ENCODE data around the gene KCNQ1.

Gene KCNQ1

GRCh38 chr11:2517016-2517385, 72.2 kb downstream of the KCNQ1 start:
- Histone ChIP-seq H3K36me3 (ENCODE audit: insufficient read depth, low read length) (no peaks in the 10 kb centered on the region), H3K4me2 (ENCODE audit: insufficient read depth, low read length) (no peak overlapping the region), H4K20me1 (ENCODE audit: insufficient read depth, low read length) (no peaks in the 10 kb centered on the region), H3K9me3 (ENCODE audit: insufficient read depth, low read length, severe bottlenecking) (no peaks in the 10 kb centered on the region), H3K27ac (ENCODE audit: low read length) (no peak overlapping the region), H3K4me3 (ENCODE audit: low read depth in 1 of 2, low read length in 2 of 2) (no peak overlapping the region), H2AFZ (ENCODE audit: low read depth, low read length) (no peak overlapping the region), H3K27me3 (ENCODE audit: insufficient read depth, low read length, poor library complexity) (no peaks in the 10 kb centered on the region), H3K4me1 (ENCODE audit: insufficient read depth, low read length) (no peaks in the 10 kb centered on the region), H3K79me2 (ENCODE audit: insufficient read depth, low read length) (no peaks in the 10 kb centered on the region), H3K9ac (ENCODE audit: low read depth, low read length) (no peak overlapping the region)
- TF ChIP-seq CTCF (IDR thresholded peaks at IDR 0.05; ENCODE audit: borderline replicate concordance, extremely low read depth, low read length, poor library complexity, severe bottlenecking) (no peak), EZH2 (IDR thresholded peaks at IDR 0.05; ENCODE audit: borderline replicate concordance, low read depth, low read length, severe bottlenecking) (no peak)
- DNase-seq = no peak
- ATAC-seq (ENCODE audit: insufficient read depth, low read depth) = no peak

- no peak for ATAC-seq (ENCODE audit: insufficient read depth, low read depth)
- no peak overlapping the region for H2AFZ ChIP-seq (ENCODE audit: low read depth, low read length)
- H3K27me3 ChIP-seq (ENCODE audit: insufficient read depth, low read length, poor library complexity) = no peaks in the 10 kb centered on the region
- no peaks in the 10 kb centered on the region for H3K36me3 ChIP-seq (ENCODE audit: insufficient read depth, low read length)
- TF ChIP-seq EZH2 (IDR thresholded peaks at IDR 0.05; ENCODE audit: borderline replicate concordance, low read depth, low read length, severe bottlenecking) (no peak), CTCF (IDR thresholded peaks at IDR 0.05; ENCODE audit: borderline replicate concordance, extremely low read depth, low read length, poor library complexity, severe bottlenecking) (no peak)
- H3K4me1 ChIP-seq (ENCODE audit: insufficient read depth, low read length) = no peaks in the 10 kb centered on the region
- H3K79me2 ChIP-seq (ENCODE audit: insufficient read depth, low read length) = no peaks in the 10 kb centered on the region
- no peaks in the 10 kb centered on the region for H3K9me3 ChIP-seq (ENCODE audit: insufficient read depth, low read length, severe bottlenecking)
- H3K9ac ChIP-seq (ENCODE audit: low read depth, low read length) = no peak overlapping the region
- no peak overlapping the region for H3K27ac ChIP-seq (ENCODE audit: low read length)
- H4K20me1 ChIP-seq (ENCODE audit: insufficient read depth, low read length) = no peaks in the 10 kb centered on the region
- H3K4me3 ChIP-seq (ENCODE audit: low read depth in 1 of 2, low read length in 2 of 2) = no peak overlapping the region
- no peak for DNase-seq
- no peak overlapping the region for H3K4me2 ChIP-seq (ENCODE audit: insufficient read depth, low read length)
Observed at GRCh38 chr11:2517386-2518064, 72.7 kb downstream of the KCNQ1 start.

GRCh38 chr11:2518111-2518982, 73.5 kb downstream of the KCNQ1 start:
- Histone ChIP-seq H3K27ac (ENCODE audit: low read length) (no peak overlapping the region), H3K36me3 (ENCODE audit: insufficient read depth, low read length) (no peaks in the 10 kb centered on the region), H3K27me3 (ENCODE audit: insufficient read depth, low read length, poor library complexity) (no peaks in the 10 kb centered on the region), H3K4me1 (ENCODE audit: insufficient read depth, low read length) (no peaks in the 10 kb centered on the region), H3K9me3 (ENCODE audit: insufficient read depth, low read length, severe bottlenecking) (no peaks in the 10 kb centered on the region), H4K20me1 (ENCODE audit: insufficient read depth, low read length) (no peaks in the 10 kb centered on the region), H2AFZ (ENCODE audit: low read depth, low read length) (no peak overlapping the region), H3K9ac (ENCODE audit: low read depth, low read length) (no peak overlapping the region), H3K4me3 (ENCODE audit: low read depth in 1 of 2, low read length in 2 of 2) (no peak overlapping the region), H3K79me2 (ENCODE audit: insufficient read depth, low read length) (no peaks in the 10 kb centered on the region), H3K4me2 (ENCODE audit: insufficient read depth, low read length) (no peak overlapping the region)
- DNase-seq (no peak), ATAC-seq (ENCODE audit: insufficient read depth, low read depth) (no peak)
- no peak for TF ChIP-seq EZH2 (IDR thresholded peaks at IDR 0.05; ENCODE audit: borderline replicate concordance, low read depth, low read length, severe bottlenecking)
- TF ChIP-seq CTCF (IDR thresholded peaks at IDR 0.05; ENCODE audit: borderline replicate concordance, extremely low read depth, low read length, poor library complexity, severe bottlenecking) = no peak
